HG03521 (cell line): ENCODE measurements around the gene SLFN12L.
"Not testable (repeated sequence)": the region's sequence is repeated elsewhere in the genome, so short reads cannot be mapped to it uniquely, and the experiment has no call there.

Experiments
- ATAC-seq: cut with Tn5 transposase; IDR thresholded peaks from one replicate; pipeline ENCODE4 v1.9.1; 2021; ENCODE audit warnings: mild to moderate bottlenecking, moderate library complexity; ENCODE audit not compliant: unreplicated experiment

SLFN12L gene

GRCh38 chr17:35537601-35538141 lies at the start of gene SLFN12L:
Gene SLFN12L (minus strand): TSS chr17:35537678. CDS start chr17:35522364, 15,314 bp downstream.
- ATAC-seq, result no peak

GRCh38 chr17:35586569-35587073 lies 49.1 kb upstream of the SLFN12L start:
- no peak for ATAC-seq

- no peak for ATAC-seq
Measured at GRCh38 chr17:35584061-35584460, 46.6 kb upstream of the SLFN12L start.

GRCh38 chr17:35578929-35579432 lies 41.5 kb upstream of the SLFN12L start:
- no peak for ATAC-seq

GRCh38 chr17:35578197-35578928 lies 40.9 kb upstream of the SLFN12L start, which contains the start of gene PEX12:
Gene PEX12 (minus strand): TSS chr17:35578571. CDS start chr17:35578021, 550 bp downstream.
- peak; percentile 71 for ATAC-seq

- no peak for ATAC-seq
Measured at GRCh38 chr17:35577830-35578196, 40.3 kb upstream of the SLFN12L start.

GRCh38 chr17:35575759-35576158 lies 38.3 kb upstream of the SLFN12L start:
- no peak for ATAC-seq

- ATAC-seq, result no peak
Measured at GRCh38 chr17:35569405-35569804, 31.9 kb upstream of the SLFN12L start.

GRCh38 chr17:35568561-35568960 lies 31.1 kb upstream of the SLFN12L start:
- no peak for ATAC-seq

GRCh38 chr17:35566968-35567367 lies 29.5 kb upstream of the SLFN12L start:
- no peak for ATAC-seq

GRCh38 chr17:35563181-35563580 lies 25.7 kb upstream of the SLFN12L start:
- not testable (repeated sequence) for ATAC-seq

- ATAC-seq, result no peak
Measured at GRCh38 chr17:35560703-35561102, 23.2 kb upstream of the SLFN12L start, which contains the start of gene SLFN14. Gene SLFN14 (minus strand): TSS chr17:35560819. CDS start chr17:35558062, 2,757 bp downstream.

- ATAC-seq, result no peak
Measured at GRCh38 chr17:35559495-35560210, 22.2 kb upstream of the SLFN12L start.

GRCh38 chr17:35557353-35557752 lies 19.9 kb upstream of the SLFN12L start:
- ATAC-seq, result no peak

GRCh38 chr17:35555691-35556090 lies 18.2 kb upstream of the SLFN12L start:
- ATAC-seq, result no peak

GRCh38 chr17:35554668-35555067 lies 17.2 kb upstream of the SLFN12L start:
- no peak for ATAC-seq

- ATAC-seq, result no peak
Measured at GRCh38 chr17:35553310-35553709, 15.8 kb upstream of the SLFN12L start.

- no peak for ATAC-seq
Measured at GRCh38 chr17:35548978-35549377, 11.5 kb upstream of the SLFN12L start.

- ATAC-seq, result no peak
Measured at GRCh38 chr17:35548208-35548810, 10.8 kb upstream of the SLFN12L start.

- ATAC-seq, result no peak
Measured at GRCh38 chr17:35546487-35546886, 9.0 kb upstream of the SLFN12L start.

- no peak for ATAC-seq
Measured at GRCh38 chr17:35545150-35545549, 7.7 kb upstream of the SLFN12L start.
